ENCODE measurements around the gene C16orf74.

The C16orf74 gene

DNA sequence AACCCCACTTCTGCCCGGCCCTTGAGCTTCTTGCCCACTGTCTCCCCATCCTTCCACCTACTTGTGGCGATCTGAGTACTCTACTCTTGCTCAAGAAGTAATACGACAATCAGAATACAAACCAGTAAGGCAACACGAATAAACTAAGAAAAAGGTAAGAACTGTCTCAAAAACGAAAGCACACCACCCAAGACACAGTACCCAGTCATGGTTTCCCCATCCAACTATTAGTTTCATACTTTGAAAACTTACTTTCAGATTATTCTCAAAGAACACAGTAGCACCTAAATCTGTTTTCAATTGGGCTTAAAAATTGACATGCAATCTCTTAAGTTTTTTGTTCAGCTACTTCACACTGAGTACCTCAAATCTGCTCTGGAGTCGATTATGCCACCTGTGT, 76.1 kb downstream of the C16orf74 start:
- Histone ChIP-seq H3K27ac (ENCODE audit: low read length) (peak overlapping the region; percentile 73), H3K36me3 (replicated peaks; ENCODE audit: insufficient read depth, low read length) (no peaks in the 10 kb centered on the region), H3K9me2 (replicated peaks; ENCODE audit: insufficient read depth, low read length) (no peaks in the 10 kb centered on the region), H4K20me1 (ENCODE audit: insufficient read depth, low read length) (no peaks in the 10 kb centered on the region), H3K9ac (ENCODE audit: low read length) (peak overlapping the region; percentile 16; the same call in 1 of the 2 replicates), H3K4me1 (ENCODE audit: low read length) (peaks cover 36% of the 10 kb centered on the region), H3K4me2 (ENCODE audit: low read depth, low read length) (peak overlapping the region; percentile 74), H3K79me2 (ENCODE audit: low read length) (peaks cover 12% of the 10 kb centered on the region; the same call in 1 of the 2 replicates), H3K4me3 (ENCODE audit: low read length) (peak overlapping the region; percentile 17; the same call in 1 of the 2 replicates), H3K27me3 (replicated peaks; ENCODE audit: insufficient read depth, low read length) (no peaks in the 10 kb centered on the region), H3F3A (ENCODE audit: insufficient read depth, low read length) (peaks cover 22% of the 10 kb centered on the region), H2AFZ (ENCODE audit: low read length) (no peak overlapping the region), H3K9me3 (replicated peaks; ENCODE audit: insufficient read depth, low read length) (no peaks in the 10 kb centered on the region)
- TF ChIP-seq EZH2 (optimal IDR thresholded peaks at IDR 0.05; ENCODE audit: low read depth, low read length), result no peak
- TF ChIP-seq EZH2phosphoT487 (IDR thresholded peaks at IDR 0.05; ENCODE audit: low read length), result no peak
- TF ChIP-seq, protein P1, sequence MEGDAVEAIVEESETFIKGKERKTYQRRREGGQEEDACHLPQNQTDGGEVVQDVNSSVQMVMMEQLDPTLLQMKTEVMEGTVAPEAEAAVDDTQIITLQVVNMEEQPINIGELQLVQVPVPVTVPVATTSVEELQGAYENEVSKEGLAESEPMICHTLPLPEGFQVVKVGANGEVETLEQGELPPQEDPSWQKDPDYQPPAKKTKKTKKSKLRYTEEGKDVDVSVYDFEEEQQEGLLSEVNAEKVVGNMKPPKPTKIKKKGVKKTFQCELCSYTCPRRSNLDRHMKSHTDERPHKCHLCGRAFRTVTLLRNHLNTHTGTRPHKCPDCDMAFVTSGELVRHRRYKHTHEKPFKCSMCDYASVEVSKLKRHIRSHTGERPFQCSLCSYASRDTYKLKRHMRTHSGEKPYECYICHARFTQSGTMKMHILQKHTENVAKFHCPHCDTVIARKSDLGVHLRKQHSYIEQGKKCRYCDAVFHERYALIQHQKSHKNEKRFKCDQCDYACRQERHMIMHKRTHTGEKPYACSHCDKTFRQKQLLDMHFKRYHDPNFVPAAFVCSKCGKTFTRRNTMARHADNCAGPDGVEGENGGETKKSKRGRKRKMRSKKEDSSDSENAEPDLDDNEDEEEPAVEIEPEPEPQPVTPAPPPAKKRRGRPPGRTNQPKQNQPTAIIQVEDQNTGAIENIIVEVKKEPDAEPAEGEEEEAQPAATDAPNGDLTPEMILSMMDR (IDR thresholded peaks at IDR 0.05; ENCODE audit: low read length), result no peak
- DNase-seq, result peak; percentile 58

DNA sequence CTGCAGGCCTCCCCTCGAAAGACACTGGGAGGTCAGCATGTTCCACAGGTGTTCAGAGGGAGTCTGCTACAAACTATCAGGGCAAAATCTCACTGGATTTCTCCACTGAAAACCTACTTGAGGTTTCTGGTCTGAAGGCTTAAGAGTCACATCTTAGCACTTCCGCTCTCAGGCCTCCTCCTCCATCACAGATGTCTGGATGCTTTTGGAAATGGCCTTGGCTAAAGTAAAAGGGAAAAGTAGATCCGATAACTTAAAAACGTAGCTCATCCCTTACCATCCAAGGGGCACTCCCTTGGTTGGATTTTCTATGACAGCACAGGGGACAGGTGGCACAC, 76.5 kb downstream of the C16orf74 start:
- Histone ChIP-seq H2AFZ (ENCODE audit: low read length) (no peak overlapping the region), H3K9me3 (replicated peaks; ENCODE audit: insufficient read depth, low read length) (no peaks in the 10 kb centered on the region), H3F3A (ENCODE audit: insufficient read depth, low read length) (peaks cover 22% of the 10 kb centered on the region), H3K79me2 (ENCODE audit: low read length) (peaks cover 9% of the 10 kb centered on the region; the same call in 1 of the 2 replicates), H3K4me3 (ENCODE audit: low read length) (no peak overlapping the region), H3K4me1 (ENCODE audit: low read length) (peaks cover 36% of the 10 kb centered on the region), H3K9ac (ENCODE audit: low read length) (peak overlapping the region; percentile 10; the same call in 1 of the 2 replicates), H4K20me1 (ENCODE audit: insufficient read depth, low read length) (no peaks in the 10 kb centered on the region), H3K27me3 (replicated peaks; ENCODE audit: insufficient read depth, low read length) (no peaks in the 10 kb centered on the region), H3K4me2 (ENCODE audit: low read depth, low read length) (peak overlapping the region; percentile 74; the same call in 1 of the 2 replicates), H3K9me2 (replicated peaks; ENCODE audit: insufficient read depth, low read length) (no peaks in the 10 kb centered on the region), H3K27ac (ENCODE audit: low read length) (peak overlapping the region; percentile 73; the same call in 1 of the 2 replicates), H3K36me3 (replicated peaks; ENCODE audit: insufficient read depth, low read length) (no peaks in the 10 kb centered on the region)
- TF ChIP-seq EZH2 (optimal IDR thresholded peaks at IDR 0.05; ENCODE audit: low read depth, low read length) (no peak), EZH2phosphoT487 (IDR thresholded peaks at IDR 0.05; ENCODE audit: low read length) (no peak)
- TF ChIP-seq, protein P1 (IDR thresholded peaks at IDR 0.05; ENCODE audit: low read length), result no peak
- no peak for DNase-seq

DNA sequence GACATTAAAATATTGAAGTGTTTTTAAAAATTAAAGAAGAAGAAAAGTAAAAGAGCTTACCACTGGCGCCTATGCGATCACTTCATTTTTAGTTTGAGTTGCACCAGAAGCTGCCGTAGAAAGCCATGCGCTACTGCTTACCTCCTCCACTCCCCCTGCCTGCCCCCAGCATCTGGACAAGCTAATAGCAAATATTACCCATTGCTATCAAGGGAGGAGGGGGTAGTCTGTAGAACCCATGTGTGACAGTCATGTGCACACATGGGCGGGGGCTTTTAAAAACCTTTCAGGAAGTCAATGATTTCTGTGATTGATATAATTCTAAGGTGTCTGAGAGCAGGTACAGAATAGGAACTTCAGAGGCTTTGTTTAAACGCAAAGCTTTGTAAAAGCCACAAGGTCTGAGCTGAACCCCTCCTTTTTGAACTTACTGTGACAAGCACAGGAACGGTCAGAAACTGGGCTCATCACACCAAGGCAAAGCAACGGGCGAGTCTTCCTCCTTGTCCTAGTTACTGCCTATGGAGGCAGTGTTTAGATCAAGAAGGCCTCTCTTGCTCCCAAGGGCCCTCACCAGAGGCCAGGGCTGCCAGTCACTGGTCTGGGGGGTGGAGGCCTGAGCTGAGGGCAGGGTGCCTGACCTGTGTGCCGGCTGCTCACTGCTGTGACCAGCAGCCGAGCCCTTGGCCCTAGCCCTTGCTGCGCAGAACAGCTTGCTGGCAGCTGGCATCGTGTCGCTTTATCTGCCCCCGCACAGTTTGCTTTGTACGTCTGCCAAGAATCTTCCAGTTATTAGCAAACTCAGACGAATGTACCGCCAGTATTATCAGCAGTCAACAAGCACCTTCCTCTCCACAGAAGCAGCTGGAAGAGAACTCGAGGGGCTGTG, 77.1 kb downstream of the C16orf74 start:
- no peaks in the 10 kb centered on the region for H3K9me2 ChIP-seq (replicated peaks; ENCODE audit: insufficient read depth, low read length)
- peak overlapping the region; percentile 73; the same call in 1 of the 2 replicates for H3K27ac ChIP-seq (ENCODE audit: low read length)
- H3K27me3 ChIP-seq (replicated peaks; ENCODE audit: insufficient read depth, low read length), result no peaks in the 10 kb centered on the region
- H3K79me2 ChIP-seq (ENCODE audit: low read length), result peaks cover 9% of the 10 kb centered on the region; the same call in 1 of the 2 replicates
- H3K9ac ChIP-seq (ENCODE audit: low read length), result no peak overlapping the region
- peaks cover 22% of the 10 kb centered on the region for H3F3A ChIP-seq (ENCODE audit: insufficient read depth, low read length)
- TF ChIP-seq, protein P1 (IDR thresholded peaks at IDR 0.05; ENCODE audit: low read length), result no peak
- TF ChIP-seq EZH2phosphoT487 (IDR thresholded peaks at IDR 0.05; ENCODE audit: low read length) (no peak), EZH2 (optimal IDR thresholded peaks at IDR 0.05; ENCODE audit: low read depth, low read length) (no peak)
- DNase-seq, result no peak
- no peaks in the 10 kb centered on the region for H3K36me3 ChIP-seq (replicated peaks; ENCODE audit: insufficient read depth, low read length)
- H3K4me1 ChIP-seq (ENCODE audit: low read length), result peaks cover 36% of the 10 kb centered on the region
- no peak overlapping the region for H3K4me3 ChIP-seq (ENCODE audit: low read length)
- H3K4me2 ChIP-seq (ENCODE audit: low read depth, low read length), result peak overlapping the region; percentile 74; the same call in 1 of the 2 replicates
- no peak overlapping the region for H2AFZ ChIP-seq (ENCODE audit: low read length)
- H3K9me3 ChIP-seq (replicated peaks; ENCODE audit: insufficient read depth, low read length), result no peaks in the 10 kb centered on the region
- H4K20me1 ChIP-seq (ENCODE audit: insufficient read depth, low read length), result no peaks in the 10 kb centered on the region
